K562 (cell line): ENCODE measurements around the gene RFNG. TPM values are rescaled to one million over a fixed set of nuclear protein-coding genes. Genes with fewer than 3 reads are reported as not detected.

Experiments
- C11orf30 ChIP-seq: fragments of 450-650 bp; IDR thresholded peaks from 2 replicates; pipeline ENCODE4 v1.6.1; 2016; ENCODE audit warnings: low read depth, mild to moderate bottlenecking
- FOSL1 ChIP-seq: fragments of 200-800 bp; sonication (Bioruptor generic); conservative IDR thresholded peaks from 2 replicates; pipeline ENCODE4 v1.6.1; 2016; ENCODE audit warnings: missing genetic modification characterization, missing compliant biosample characterization
- HNRNPLL ChIP-seq: fragments of 200-400 bp; formaldehyde crosslinking; IDR thresholded peaks from 2 replicates; pipeline ENCODE4 v1.6.1; 2017; ENCODE audit warnings: low read length, low read depth, mild to moderate bottlenecking; ENCODE audit not compliant: poor library complexity, severe bottlenecking
- POLR2A ChIP-seq: fragments of 450-650 bp; conservative IDR thresholded peaks from 2 replicates; pipeline ENCODE4 v1.6.1; 2016
- POLR2AphosphoS5 ChIP-seq: IDR thresholded peaks from 2 replicates; pipeline ENCODE4 v1.6.1; 2011; ENCODE audit warnings: mild to moderate bottlenecking, low read depth, low read length, moderate library complexity; ENCODE audit not compliant: control insufficient read depth, insufficient read depth
- POLR2G ChIP-seq: fragments of 200-400 bp; formaldehyde crosslinking; IDR thresholded peaks from 2 replicates; pipeline ENCODE4 v1.6.1; 2017; ENCODE audit warnings: low read depth, mild to moderate bottlenecking, antibody characterized with exemption, low read length, moderate library complexity
- PTBP1 ChIP-seq: fragments of 200-400 bp; formaldehyde crosslinking; IDR thresholded peaks from 2 replicates; pipeline ENCODE4 v1.6.1; 2017; ENCODE audit warnings: low read depth, low read length
- RBFOX2 ChIP-seq: fragments of 200-400 bp; formaldehyde crosslinking; IDR thresholded peaks from 2 replicates; pipeline ENCODE4 v1.6.1; 2017; ENCODE audit warnings: low read depth, mild to moderate bottlenecking, low read length, moderate library complexity
- SMAD1 ChIP-seq: fragments of 150-350 bp; IDR thresholded peaks from 2 replicates; pipeline ENCODE4 v1.6.1; 2014; ENCODE audit warnings: low read length, low read depth; ENCODE audit not compliant: partially characterized antibody
- SP1 ChIP-seq: sonication (generic); formaldehyde crosslinking; IDR thresholded peaks from 2 replicates; pipeline ENCODE4 v1.8.1; 2022; ENCODE audit warnings: mild to moderate bottlenecking, missing genetic modification reagents
- ZBTB1 ChIP-seq: sonication (generic); formaldehyde crosslinking; IDR thresholded peaks from 2 replicates; pipeline ENCODE4 v1.8.1; 2023; ENCODE audit warnings: missing genetic modification reagents, low read depth, mild to moderate bottlenecking, borderline replicate concordance
- ZNF263 ChIP-seq: sonication (generic); formaldehyde crosslinking; IDR thresholded peaks from 2 replicates; pipeline ENCODE4 v1.8.0; 2022; ENCODE audit warnings: mild to moderate bottlenecking, missing genetic modification reagents, borderline replicate concordance
- polyA plus RNA-seq, 8 experiments: library from polyadenylated mRNA; depleted of rRNA in 4 of 8; stranded (reverse) in 5 of 8; unstranded in 3 of 8; fragments of >200 nt; fragmentation: Nextera tagmentation in 2 of 8; fragmentation: Illumina TruSeq in 1 of 8; extraction: Ambion mirVana in 2 of 8; extraction: Trizol in 1 of 8; gene quantifications; 2 replicates each; pipeline versions ENCODE4 v1.2.1 to v1.2.3, GENCODE V29; 2011 to 2014; ENCODE audit warnings: inconsistent platforms in 1 of 8, missing spikeins in 1 of 8
- total RNA-seq, 7 experiments: library from RNA; depleted of rRNA in 6 of 7; stranded (reverse); fragments of >200 nt in 6 of 7; fragmentation: Illumina TruSeq in 2 of 7; extraction: Trizol in 2 of 7; gene quantifications; 2 replicates each; pipeline versions ENCODE4 v1.2.1 to v1.2.3, GENCODE V29; 2011 to 2021; ENCODE audit warnings: low replicate concordance in 1 of 7
- TF ChIP-seq, protein P1 (sequence below), 2 experiments: fragments of 450-650 bp in 1 of 2; IDR thresholded peaks; 2 replicates each; pipeline ENCODE4 v1.6.1; 2011 to 2017; ENCODE audit warnings: low read depth in 2 of 2, antibody characterized with exemption in 1 of 2, borderline replicate concordance in 1 of 2, low read length in 1 of 2, mild to moderate bottlenecking in 1 of 2, mixed read lengths in 1 of 2; ENCODE audit not compliant: control insufficient read depth in 1 of 2
- TF ChIP-seq, protein P2 (sequence below): fragments of 450-650 bp; IDR thresholded peaks from 2 replicates; pipeline ENCODE4 v1.6.1; 2016; ENCODE audit warnings: mild to moderate bottlenecking
- TF ChIP-seq, protein P3 (sequence below): sonication (generic); formaldehyde crosslinking; IDR thresholded peaks from 2 replicates; pipeline ENCODE4 v1.8.0; 2023; ENCODE audit warnings: missing genetic modification reagents, mild to moderate bottlenecking, borderline replicate concordance

Gene RFNG
- total and polyA plus RNA-seq, 9 of the 15 experiments (the other 6 are each of a cell fraction or from before 2014, with no cell fraction given), result 0.32 to 32.8 (median 9.5) TPM

DNA sequence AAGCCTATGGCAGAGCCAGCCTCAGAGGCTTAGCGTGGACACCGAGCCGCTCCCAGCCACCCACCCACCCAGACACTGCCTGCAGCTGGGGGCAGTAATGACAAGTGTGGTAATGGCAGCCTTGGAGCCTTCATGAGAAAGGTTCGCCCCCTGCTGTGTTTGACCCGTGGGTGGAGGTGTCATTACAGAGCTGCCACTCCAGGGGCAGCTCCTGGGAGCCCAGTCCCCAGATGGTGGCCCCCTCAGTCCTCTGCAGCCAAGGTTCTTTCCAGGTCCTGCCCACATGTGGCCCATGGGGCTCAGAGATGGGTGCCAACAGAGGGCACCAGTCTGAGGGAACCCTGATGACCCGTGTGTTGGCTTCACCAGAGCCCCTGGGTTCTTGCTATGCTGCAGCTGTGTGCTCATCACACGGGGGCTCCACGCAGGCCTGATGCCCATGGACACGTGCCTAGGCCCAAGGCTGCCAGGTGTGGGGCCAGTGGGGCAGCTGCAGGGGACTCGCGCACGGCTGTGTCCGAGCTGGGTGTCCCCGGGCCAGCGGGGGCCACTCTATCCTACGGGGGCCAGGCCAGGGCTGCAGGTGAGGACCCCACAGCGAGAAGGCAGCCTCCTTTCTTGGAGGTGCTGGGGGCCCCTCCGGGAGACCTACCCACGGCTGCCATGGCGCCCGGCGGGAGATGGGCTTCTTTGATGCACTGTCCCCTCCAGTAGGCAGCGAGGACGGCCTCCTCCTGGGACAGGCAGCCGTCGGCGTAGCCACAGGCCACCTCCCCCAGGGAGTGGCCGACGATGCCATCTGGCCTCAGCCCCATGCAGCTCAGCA lies 38.3 kb upstream of the RFNG start (continued):
- TF ChIP-seq, protein P1, sequence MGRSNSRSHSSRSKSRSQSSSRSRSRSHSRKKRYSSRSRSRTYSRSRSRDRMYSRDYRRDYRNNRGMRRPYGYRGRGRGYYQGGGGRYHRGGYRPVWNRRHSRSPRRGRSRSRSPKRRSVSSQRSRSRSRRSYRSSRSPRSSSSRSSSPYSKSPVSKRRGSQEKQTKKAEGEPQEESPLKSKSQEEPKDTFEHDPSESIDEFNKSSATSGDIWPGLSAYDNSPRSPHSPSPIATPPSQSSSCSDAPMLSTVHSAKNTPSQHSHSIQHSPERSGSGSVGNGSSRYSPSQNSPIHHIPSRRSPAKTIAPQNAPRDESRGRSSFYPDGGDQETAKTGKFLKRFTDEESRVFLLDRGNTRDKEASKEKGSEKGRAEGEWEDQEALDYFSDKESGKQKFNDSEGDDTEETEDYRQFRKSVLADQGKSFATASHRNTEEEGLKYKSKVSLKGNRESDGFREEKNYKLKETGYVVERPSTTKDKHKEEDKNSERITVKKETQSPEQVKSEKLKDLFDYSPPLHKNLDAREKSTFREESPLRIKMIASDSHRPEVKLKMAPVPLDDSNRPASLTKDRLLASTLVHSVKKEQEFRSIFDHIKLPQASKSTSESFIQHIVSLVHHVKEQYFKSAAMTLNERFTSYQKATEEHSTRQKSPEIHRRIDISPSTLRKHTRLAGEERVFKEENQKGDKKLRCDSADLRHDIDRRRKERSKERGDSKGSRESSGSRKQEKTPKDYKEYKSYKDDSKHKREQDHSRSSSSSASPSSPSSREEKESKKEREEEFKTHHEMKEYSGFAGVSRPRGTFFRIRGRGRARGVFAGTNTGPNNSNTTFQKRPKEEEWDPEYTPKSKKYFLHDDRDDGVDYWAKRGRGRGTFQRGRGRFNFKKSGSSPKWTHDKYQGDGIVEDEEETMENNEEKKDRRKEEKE (IDR thresholded peaks at IDR 0.05; ENCODE audit: borderline replicate concordance in 1 of 2, control insufficient read depth in 1 of 2, low read depth in 2 of 2, low read length in 1 of 2), result peak in 1 of 2 experiments; percentile 63; a peak in 1 of 4 replicates
- TF ChIP-seq POLR2AphosphoS5 (peak; percentile 44; the same call in 1 of the 2 replicates), ZBTB1 (CRISPR knock-in tag) (no peak), SMAD1 (no peak), ZNF263 (CRISPR knock-in tag) (no peak), RBFOX2 (peak; percentile 59), POLR2G (peak; percentile 37; the same call in 1 of the 2 replicates), C11orf30 (no peak), FOSL1 (tag) (no peak), HNRNPLL (no peak), POLR2A (peak; percentile 8; the same call in 1 of the 2 replicates), PTBP1 (no peak), SP1 (CRISPR knock-in tag) (no peak)
- TF ChIP-seq, protein P2, sequence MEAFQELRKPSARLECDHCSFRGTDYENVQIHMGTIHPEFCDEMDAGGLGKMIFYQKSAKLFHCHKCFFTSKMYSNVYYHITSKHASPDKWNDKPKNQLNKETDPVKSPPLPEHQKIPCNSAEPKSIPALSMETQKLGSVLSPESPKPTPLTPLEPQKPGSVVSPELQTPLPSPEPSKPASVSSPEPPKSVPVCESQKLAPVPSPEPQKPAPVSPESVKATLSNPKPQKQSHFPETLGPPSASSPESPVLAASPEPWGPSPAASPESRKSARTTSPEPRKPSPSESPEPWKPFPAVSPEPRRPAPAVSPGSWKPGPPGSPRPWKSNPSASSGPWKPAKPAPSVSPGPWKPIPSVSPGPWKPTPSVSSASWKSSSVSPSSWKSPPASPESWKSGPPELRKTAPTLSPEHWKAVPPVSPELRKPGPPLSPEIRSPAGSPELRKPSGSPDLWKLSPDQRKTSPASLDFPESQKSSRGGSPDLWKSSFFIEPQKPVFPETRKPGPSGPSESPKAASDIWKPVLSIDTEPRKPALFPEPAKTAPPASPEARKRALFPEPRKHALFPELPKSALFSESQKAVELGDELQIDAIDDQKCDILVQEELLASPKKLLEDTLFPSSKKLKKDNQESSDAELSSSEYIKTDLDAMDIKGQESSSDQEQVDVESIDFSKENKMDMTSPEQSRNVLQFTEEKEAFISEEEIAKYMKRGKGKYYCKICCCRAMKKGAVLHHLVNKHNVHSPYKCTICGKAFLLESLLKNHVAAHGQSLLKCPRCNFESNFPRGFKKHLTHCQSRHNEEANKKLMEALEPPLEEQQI, result no peak
- TF ChIP-seq, protein P3, sequence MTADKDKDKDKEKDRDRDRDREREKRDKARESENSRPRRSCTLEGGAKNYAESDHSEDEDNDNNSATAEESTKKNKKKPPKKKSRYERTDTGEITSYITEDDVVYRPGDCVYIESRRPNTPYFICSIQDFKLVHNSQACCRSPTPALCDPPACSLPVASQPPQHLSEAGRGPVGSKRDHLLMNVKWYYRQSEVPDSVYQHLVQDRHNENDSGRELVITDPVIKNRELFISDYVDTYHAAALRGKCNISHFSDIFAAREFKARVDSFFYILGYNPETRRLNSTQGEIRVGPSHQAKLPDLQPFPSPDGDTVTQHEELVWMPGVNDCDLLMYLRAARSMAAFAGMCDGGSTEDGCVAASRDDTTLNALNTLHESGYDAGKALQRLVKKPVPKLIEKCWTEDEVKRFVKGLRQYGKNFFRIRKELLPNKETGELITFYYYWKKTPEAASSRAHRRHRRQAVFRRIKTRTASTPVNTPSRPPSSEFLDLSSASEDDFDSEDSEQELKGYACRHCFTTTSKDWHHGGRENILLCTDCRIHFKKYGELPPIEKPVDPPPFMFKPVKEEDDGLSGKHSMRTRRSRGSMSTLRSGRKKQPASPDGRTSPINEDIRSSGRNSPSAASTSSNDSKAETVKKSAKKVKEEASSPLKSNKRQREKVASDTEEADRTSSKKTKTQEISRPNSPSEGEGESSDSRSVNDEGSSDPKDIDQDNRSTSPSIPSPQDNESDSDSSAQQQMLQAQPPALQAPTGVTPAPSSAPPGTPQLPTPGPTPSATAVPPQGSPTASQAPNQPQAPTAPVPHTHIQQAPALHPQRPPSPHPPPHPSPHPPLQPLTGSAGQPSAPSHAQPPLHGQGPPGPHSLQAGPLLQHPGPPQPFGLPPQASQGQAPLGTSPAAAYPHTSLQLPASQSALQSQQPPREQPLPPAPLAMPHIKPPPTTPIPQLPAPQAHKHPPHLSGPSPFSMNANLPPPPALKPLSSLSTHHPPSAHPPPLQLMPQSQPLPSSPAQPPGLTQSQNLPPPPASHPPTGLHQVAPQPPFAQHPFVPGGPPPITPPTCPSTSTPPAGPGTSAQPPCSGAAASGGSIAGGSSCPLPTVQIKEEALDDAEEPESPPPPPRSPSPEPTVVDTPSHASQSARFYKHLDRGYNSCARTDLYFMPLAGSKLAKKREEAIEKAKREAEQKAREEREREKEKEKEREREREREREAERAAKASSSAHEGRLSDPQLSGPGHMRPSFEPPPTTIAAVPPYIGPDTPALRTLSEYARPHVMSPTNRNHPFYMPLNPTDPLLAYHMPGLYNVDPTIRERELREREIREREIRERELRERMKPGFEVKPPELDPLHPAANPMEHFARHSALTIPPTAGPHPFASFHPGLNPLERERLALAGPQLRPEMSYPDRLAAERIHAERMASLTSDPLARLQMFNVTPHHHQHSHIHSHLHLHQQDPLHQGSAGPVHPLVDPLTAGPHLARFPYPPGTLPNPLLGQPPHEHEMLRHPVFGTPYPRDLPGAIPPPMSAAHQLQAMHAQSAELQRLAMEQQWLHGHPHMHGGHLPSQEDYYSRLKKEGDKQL, result no peak
